Endothelial cell of umbilical vein (primary cell): ENCODE results near the gene TAF11L12. TPM values are rescaled to one million over a fixed set of nuclear protein-coding genes. Genes with fewer than 3 reads are reported as not detected.

Experiments used
- BruUV-seq: library from RNA; stranded (reverse); fragments of 400-500 nt; replicated peaks from 2 replicates; lab custom pipeline; 2021; lab: Mats Ljungman, UMichigan
- CTCF ChIA-PET: fragments of 300-600, 350-600 bp; sonication (Branson Sonifier 250); formaldehyde crosslinking; loops from one replicate; lab custom pipeline; 2021; ENCODE audit warnings: antibody characterized with exemption, inconsistent platforms; lab: Charles Lee
- POLR2A ChIA-PET: fragments of 300-600, 350-600 bp; sonication (Branson Sonifier 250); formaldehyde crosslinking; loops from one replicate; lab custom pipeline; 2021; ENCODE audit warnings: antibody characterized with exemption, inconsistent platforms; lab: Charles Lee
- DNase-seq: peaks from one replicate; pipeline ENCODE4 v3.0.0-alpha.2; 2011; ENCODE audit warnings: low read depth, low spot score
- FAIRE-seq: peaks from 2 replicates; lab custom pipeline; 2011; peaks lifted over from hg19 to GRCh38; lab: Jason Lieb, UNC
- H2AFZ ChIP-seq: 2 replicates; pipeline ENCODE4 v1.6.0; 2012; ENCODE audit warnings: low read depth, low read length, control low read depth, inconsistent platforms
- H3K27ac ChIP-seq: 2 replicates; pipeline ENCODE4 v1.5.1; 2011; ENCODE audit warnings: low read depth, mild to moderate bottlenecking, control low read depth, low read length, moderate library complexity; ENCODE audit not compliant: insufficient read depth
- H3K27me3 ChIP-seq, 2 experiments: 2 replicates each; pipeline versions ENCODE4 v1.6.0 to v1.6.1; 2011; ENCODE audit warnings: low read length in 2 of 2, mixed read lengths in 1 of 2; ENCODE audit not compliant: control insufficient read depth in 2 of 2, insufficient read depth in 2 of 2
- H3K36me3 ChIP-seq, 2 experiments: 2 replicates in 1 of 2; 3 replicates in 1 of 2; pipeline ENCODE4 v1.5.1; 2011; ENCODE audit warnings: low read length in 2 of 2, mild to moderate bottlenecking in 1 of 2, moderate library complexity in 1 of 2; ENCODE audit not compliant: control insufficient read depth in 2 of 2, insufficient read depth in 2 of 2; ENCODE audit errors: extremely low read depth in 1 of 2
- H3K4me1 ChIP-seq: 3 replicates; pipeline ENCODE4 v1.5.1; 2011; ENCODE audit warnings: mild to moderate bottlenecking, low read length; ENCODE audit not compliant: control insufficient read depth, insufficient read depth; ENCODE audit errors: extremely low read depth
- H3K4me2 ChIP-seq: 2 replicates; pipeline ENCODE4 v1.6.1; 2011; ENCODE audit warnings: low read length, control low read depth, mixed read lengths; ENCODE audit not compliant: insufficient read depth
- H3K4me3 ChIP-seq, 3 experiments: fragments of 200-600 bp in 1 of 3; sonication (generic), shearing (Covaris generic) in 1 of 3; replicated peaks in 1 of 3; 2 replicates each; pipeline ENCODE4 v1.5.1; 2011 to 2016; ENCODE audit warnings: control low read depth in 3 of 3, low read length in 3 of 3, mild to moderate bottlenecking in 2 of 3, inconsistent platforms in 1 of 3, low read depth in 1 of 3, moderate library complexity in 1 of 3; ENCODE audit not compliant: insufficient read depth in 1 of 3
- H3K79me2 ChIP-seq: 2 replicates; pipeline ENCODE4 v1.6.0; 2012; ENCODE audit warnings: low read length, inconsistent platforms; ENCODE audit not compliant: control insufficient read depth, insufficient read depth
- H3K9ac ChIP-seq: replicated peaks from 2 replicates; pipeline ENCODE3; 2011; ENCODE audit warnings: low read length, control low read depth; ENCODE audit not compliant: insufficient read depth; ENCODE audit errors: extremely low read depth
- H3K9me1 ChIP-seq: replicated peaks from 3 replicates; pipeline ENCODE4 v1.6.0; 2011; ENCODE audit warnings: mild to moderate bottlenecking, low read length; ENCODE audit not compliant: control insufficient read depth, insufficient read depth; ENCODE audit errors: extremely low read depth
- H3K9me3 ChIP-seq: replicated peaks from 2 replicates; pipeline ENCODE4 v1.5.1; 2012; ENCODE audit warnings: low read length, inconsistent platforms; ENCODE audit not compliant: control insufficient read depth, insufficient read depth
- H4K20me1 ChIP-seq: replicated peaks from 2 replicates; pipeline ENCODE3; 2011; ENCODE audit warnings: mild to moderate bottlenecking, low read length; ENCODE audit not compliant: control insufficient read depth, insufficient read depth; ENCODE audit errors: extremely low read depth
- EZH2 ChIP-seq: IDR thresholded peaks from 2 replicates; pipeline ENCODE4 v1.6.1; 2012; ENCODE audit warnings: borderline replicate concordance, low read depth, mild to moderate bottlenecking, moderate library complexity, low read length, inconsistent platforms; ENCODE audit not compliant: severe bottlenecking
- FOS ChIP-seq: IDR thresholded peaks from 2 replicates; pipeline ENCODE4 v1.6.1; 2011; ENCODE audit warnings: mild to moderate bottlenecking, low read length, moderate library complexity, borderline replicate concordance; ENCODE audit not compliant: insufficient read depth
- GATA2 ChIP-seq: IDR thresholded peaks from 2 replicates; pipeline ENCODE4 v1.7.0; 2011; ENCODE audit warnings: low read depth, mild to moderate bottlenecking, moderate library complexity, mixed read lengths, low read length; ENCODE audit not compliant: insufficient read length, insufficient read depth
- JUN ChIP-seq: IDR thresholded peaks from 2 replicates; pipeline ENCODE4 v1.6.1; 2011; ENCODE audit warnings: borderline replicate concordance, low read depth; ENCODE audit not compliant: insufficient read length, insufficient read depth
- MYC ChIP-seq: IDR thresholded peaks from one replicate; pipeline ENCODE4 v1.6.1; 2011; ENCODE audit warnings: mild to moderate bottlenecking, low read depth, low read length
- POLR2A ChIP-seq: IDR thresholded peaks from 2 replicates; pipeline ENCODE4 v1.6.1; 2012; ENCODE audit warnings: low read depth, mild to moderate bottlenecking, control low read depth, low read length
- POLR2AphosphoS5 ChIP-seq: IDR thresholded peaks from 2 replicates; pipeline ENCODE4 v1.6.1; 2012; ENCODE audit warnings: low read depth, mild to moderate bottlenecking, control low read depth, low read length, moderate library complexity; ENCODE audit not compliant: insufficient read depth
- dilution Hi-C: fragments of 300-500 bp; cut with MboI; formaldehyde crosslinking; loops from one replicate; pipeline ENCODE4 v1.15.0; 2019; ENCODE audit warnings: low sequenced_read_pairs; ENCODE audit not compliant: extremely low pct_ligation_motif_present
- intact Hi-C: fragments of 100-400 bp; cut with micrococcal nuclease; formaldehyde crosslinking; loops from one replicate; pipeline ENCODE4 v1.10.0; 2022
- polyA plus RNA-seq, 4 experiments: library from polyadenylated mRNA; depleted of rRNA in 3 of 4; stranded (reverse) in 3 of 4; unstranded in 1 of 4; fragments of >200 nt; gene quantifications; 2 replicates each; pipeline versions ENCODE4 v1.2.1 to v1.2.3, GENCODE V29; 2011 to 2012; ENCODE audit warnings: missing spikeins in 1 of 4
- total RNA-seq: library from RNA; stranded (reverse); gene quantifications from 2 replicates; pipeline ENCODE4 v1.2.3, GENCODE V29; 2021
- TF ChIP-seq, protein P1 (sequence below), 2 donors: IDR thresholded peaks; 1 replicate in 1 of 2; 2 replicates in 1 of 2; pipeline ENCODE4 v1.5.1; 2011; ENCODE audit warnings: low read length in 2 of 2, mild to moderate bottlenecking in 2 of 2, moderate library complexity in 2 of 2, control low read depth in 1 of 2, inconsistent platforms in 1 of 2, low read depth in 1 of 2; ENCODE audit not compliant: insufficient read depth in 1 of 2; ENCODE audit errors: extremely low read depth in 1 of 2
- TF ChIP-seq, protein P2 (sequence below): IDR thresholded peaks from 2 replicates; pipeline ENCODE4 v1.6.1; 2011; ENCODE audit not compliant: insufficient read depth, insufficient read length

Gene TAF11L12
- total and polyA plus RNA-seq, 2 donors (not counting 3 experiments of a cell fraction or from before 2014, with no cell fraction given): not detected

DNA sequence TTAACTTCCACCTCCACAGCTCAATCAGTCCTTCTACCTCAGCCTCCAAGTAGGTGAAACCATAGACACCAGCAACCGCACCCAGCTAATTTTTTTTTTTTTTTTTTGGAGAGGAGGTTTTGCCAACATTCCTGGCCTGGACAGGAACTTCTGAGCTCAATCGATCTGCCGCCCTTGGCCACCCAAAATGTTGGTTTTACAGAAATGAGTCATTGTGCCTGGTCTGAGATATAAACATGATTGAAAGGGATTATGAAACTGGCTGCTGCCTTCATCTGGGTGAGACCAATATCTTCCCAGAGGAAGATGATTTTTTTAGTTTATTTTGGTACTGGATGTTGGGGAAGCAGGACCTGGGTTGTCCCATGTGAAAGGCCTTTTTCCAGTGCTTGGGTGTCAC, 9.2 kb downstream of the TAF11L12 start:
- no peaks in the 10 kb centered on the region for H3K9me3 ChIP-seq
- H3K27ac ChIP-seq: no peak overlapping the region
- no peaks in the 10 kb centered on the region for H3K79me2 ChIP-seq
- intact Hi-C loops (no loop called here), dilution Hi-C loops (no loop called here)
- no peak overlapping the region for H3K4me2 ChIP-seq
- H3K36me3 ChIP-seq: no peaks in the 10 kb centered on the region
- no peaks in the 10 kb centered on the region for H4K20me1 ChIP-seq
- no peak for TF ChIP-seq FOS
- no peak for TF ChIP-seq EZH2
- TF ChIP-seq GATA2: no peak
- no peak for TF ChIP-seq POLR2AphosphoS5
- TF ChIP-seq POLR2A: no peak
- TF ChIP-seq MYC: no peak
- no peak for TF ChIP-seq JUN
- TF ChIP-seq, protein P1, sequence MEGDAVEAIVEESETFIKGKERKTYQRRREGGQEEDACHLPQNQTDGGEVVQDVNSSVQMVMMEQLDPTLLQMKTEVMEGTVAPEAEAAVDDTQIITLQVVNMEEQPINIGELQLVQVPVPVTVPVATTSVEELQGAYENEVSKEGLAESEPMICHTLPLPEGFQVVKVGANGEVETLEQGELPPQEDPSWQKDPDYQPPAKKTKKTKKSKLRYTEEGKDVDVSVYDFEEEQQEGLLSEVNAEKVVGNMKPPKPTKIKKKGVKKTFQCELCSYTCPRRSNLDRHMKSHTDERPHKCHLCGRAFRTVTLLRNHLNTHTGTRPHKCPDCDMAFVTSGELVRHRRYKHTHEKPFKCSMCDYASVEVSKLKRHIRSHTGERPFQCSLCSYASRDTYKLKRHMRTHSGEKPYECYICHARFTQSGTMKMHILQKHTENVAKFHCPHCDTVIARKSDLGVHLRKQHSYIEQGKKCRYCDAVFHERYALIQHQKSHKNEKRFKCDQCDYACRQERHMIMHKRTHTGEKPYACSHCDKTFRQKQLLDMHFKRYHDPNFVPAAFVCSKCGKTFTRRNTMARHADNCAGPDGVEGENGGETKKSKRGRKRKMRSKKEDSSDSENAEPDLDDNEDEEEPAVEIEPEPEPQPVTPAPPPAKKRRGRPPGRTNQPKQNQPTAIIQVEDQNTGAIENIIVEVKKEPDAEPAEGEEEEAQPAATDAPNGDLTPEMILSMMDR (IDR thresholded peaks at IDR 0.05; ENCODE audit: extremely low read depth in 1 of 2, insufficient read depth in 1 of 2, low read depth in 1 of 2, low read length in 2 of 2): no peak
- TF ChIP-seq, protein P2, sequence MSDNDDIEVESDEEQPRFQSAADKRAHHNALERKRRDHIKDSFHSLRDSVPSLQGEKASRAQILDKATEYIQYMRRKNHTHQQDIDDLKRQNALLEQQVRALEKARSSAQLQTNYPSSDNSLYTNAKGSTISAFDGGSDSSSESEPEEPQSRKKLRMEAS: no peak
- POLR2A ChIA-PET: no interaction called here
- no TSS peak for BruUV-seq
- no peaks in the 10 kb centered on the region for H3K4me1 ChIP-seq
- DNase-seq: no peak
- no peak overlapping the region for H3K4me3 ChIP-seq
- H3K27me3 ChIP-seq: no peaks in the 10 kb centered on the region
- no peak overlapping the region for H2AFZ ChIP-seq
- no peak overlapping the region for H3K9ac ChIP-seq
- CTCF ChIA-PET: no interaction called here
- FAIRE-seq: no peak
- no peaks in the 10 kb centered on the region for H3K9me1 ChIP-seq
